Suprapubic skin (tissue), 4 donors: ENCODE data around the gene CASTOR1. TPM values are rescaled to one million over a fixed set of nuclear protein-coding genes. Genes with fewer than 3 reads are reported as not detected.
A peak's percentile ranks its signal among the peaks of the same experiment; 100 is the strongest.

Source experiments
- DNase-seq, 2 donors: peaks; one replicate each; pipeline ENCODE4 v3.0.0-alpha.2; 2019; ENCODE audit warnings: low spot score in 2 of 2
- H3K27ac ChIP-seq: fragments of 200-600 bp; sonication (generic); one replicate; pipeline ENCODE4 v1.5.1; 2019
- H3K27me3 ChIP-seq: fragments of 200-600 bp; sonication (generic); one replicate; pipeline ENCODE4 v1.5.1; 2019
- H3K36me3 ChIP-seq: fragments of 200-600 bp; sonication (generic); one replicate; pipeline ENCODE4 v1.5.1; 2019
- H3K4me1 ChIP-seq: fragments of 200-600 bp; sonication (generic); one replicate; pipeline ENCODE4 v1.5.1; 2019
- H3K4me3 ChIP-seq: fragments of 200-600 bp; sonication (generic); one replicate; pipeline ENCODE4 v1.5.1; 2019; ENCODE audit warnings: mild to moderate bottlenecking
- H3K9me3 ChIP-seq: fragments of 200-600 bp; sonication (generic); one replicate; pipeline ENCODE4 v1.5.1; 2019
- EP300 ChIP-seq: sonication (generic); formaldehyde crosslinking; IDR thresholded peaks from one replicate; pipeline ENCODE4 v1.6.1; 2017; ENCODE audit warnings: antibody characterized with exemption
- POLR2A ChIP-seq, 2 donors: fragments of 450-650 bp; IDR thresholded peaks; one replicate each; pipeline ENCODE4 v1.6.1; 2017; ENCODE audit warnings: antibody characterized with exemption in 2 of 2, mild to moderate bottlenecking in 2 of 2, moderate library complexity in 2 of 2
- POLR2AphosphoS5 ChIP-seq, 3 donors: sonication (generic); formaldehyde crosslinking; IDR thresholded peaks; one replicate each; pipeline ENCODE4 v1.6.1; 2017; ENCODE audit warnings: antibody characterized with exemption in 3 of 3
- whole genome bisulfite sequencing: methylation state at CpG from one replicate; pipeline ENCODE4 v1.1.5; 2018; 5-methylcytosine and 5-hydroxymethylcytosine counted together
- total RNA-seq, 4 donors: library from RNA; depleted of rRNA; stranded (reverse); fragments of >200 nt; gene quantifications; one replicate each; pipeline ENCODE4 v1.1.0, GENCODE V29; 2016
- TF ChIP-seq, protein P1 (sequence below), 2 donors: fragments of 200-600 bp in 1 of 2; fragments of 450-650 bp in 1 of 2; sonication (generic) in 1 of 2; IDR thresholded peaks; one replicate each; pipeline ENCODE4 v1.5.1; 2016 to 2019; ENCODE audit warnings: antibody characterized with exemption in 2 of 2, mild to moderate bottlenecking in 1 of 2, moderate library complexity in 1 of 2

The CASTOR1 gene
- total RNA-seq, 4 donors from 2014 or later = 16.3 to 22.8 (median 20.6) TPM

DNA sequence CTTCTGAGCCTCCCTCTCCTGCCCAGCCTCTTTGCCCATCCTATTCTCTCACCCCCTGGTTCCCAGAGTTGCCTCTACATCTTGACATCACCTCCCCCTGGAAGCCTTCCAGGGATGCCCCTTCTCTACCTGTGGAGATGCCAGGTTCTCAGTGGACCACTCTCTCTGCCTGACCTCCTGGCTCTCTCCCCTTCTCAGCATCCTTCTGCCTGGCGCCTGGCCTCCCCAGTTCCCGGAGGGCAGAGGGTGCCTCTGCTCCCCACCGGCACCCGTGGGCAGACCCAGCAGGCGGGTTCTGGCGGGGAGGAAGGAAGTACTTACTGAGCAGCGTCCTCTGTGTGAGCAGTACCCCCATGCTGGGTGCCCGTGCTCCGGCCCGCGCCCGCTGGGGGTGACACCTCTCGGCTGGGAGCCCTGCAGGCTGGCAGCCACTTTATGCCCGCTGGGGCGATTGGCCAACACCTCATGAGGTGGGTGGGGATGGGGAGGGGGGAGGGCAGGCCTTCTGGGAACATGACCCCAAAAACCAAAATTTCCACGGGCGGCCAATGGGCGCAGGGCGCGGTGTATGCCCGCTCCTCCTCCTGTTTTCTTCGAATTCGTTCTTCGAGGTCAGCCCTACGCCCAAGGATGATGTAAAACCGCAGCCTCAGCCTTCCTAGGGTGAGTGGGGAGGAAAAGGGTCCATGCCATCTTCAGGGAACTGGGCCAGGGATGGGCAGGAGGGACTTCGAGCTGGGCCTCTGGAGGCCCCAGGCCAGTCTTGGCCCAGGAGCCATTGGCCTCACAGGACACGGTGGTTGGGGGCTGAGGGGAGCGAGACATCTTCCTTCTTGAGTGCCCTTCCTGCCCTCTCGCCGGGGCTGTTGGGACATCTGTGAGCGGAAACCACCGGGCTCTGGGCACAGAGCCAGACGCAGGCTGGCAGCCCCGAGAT lies 22.6 kb downstream of the CASTOR1 start, which contains the start of gene OSM:
Gene OSM, minus strand, starts transcription at position 407 of the 937 bp plus-strand sequence. Its CDS starts 52 bp downstream, at position 355.
- TF ChIP-seq EP300 (no peak), POLR2AphosphoS5 (IDR thresholded peaks at IDR 0.05) (no peak), POLR2A (IDR thresholded peaks at IDR 0.05) (no peak)
- TF ChIP-seq, protein P1, sequence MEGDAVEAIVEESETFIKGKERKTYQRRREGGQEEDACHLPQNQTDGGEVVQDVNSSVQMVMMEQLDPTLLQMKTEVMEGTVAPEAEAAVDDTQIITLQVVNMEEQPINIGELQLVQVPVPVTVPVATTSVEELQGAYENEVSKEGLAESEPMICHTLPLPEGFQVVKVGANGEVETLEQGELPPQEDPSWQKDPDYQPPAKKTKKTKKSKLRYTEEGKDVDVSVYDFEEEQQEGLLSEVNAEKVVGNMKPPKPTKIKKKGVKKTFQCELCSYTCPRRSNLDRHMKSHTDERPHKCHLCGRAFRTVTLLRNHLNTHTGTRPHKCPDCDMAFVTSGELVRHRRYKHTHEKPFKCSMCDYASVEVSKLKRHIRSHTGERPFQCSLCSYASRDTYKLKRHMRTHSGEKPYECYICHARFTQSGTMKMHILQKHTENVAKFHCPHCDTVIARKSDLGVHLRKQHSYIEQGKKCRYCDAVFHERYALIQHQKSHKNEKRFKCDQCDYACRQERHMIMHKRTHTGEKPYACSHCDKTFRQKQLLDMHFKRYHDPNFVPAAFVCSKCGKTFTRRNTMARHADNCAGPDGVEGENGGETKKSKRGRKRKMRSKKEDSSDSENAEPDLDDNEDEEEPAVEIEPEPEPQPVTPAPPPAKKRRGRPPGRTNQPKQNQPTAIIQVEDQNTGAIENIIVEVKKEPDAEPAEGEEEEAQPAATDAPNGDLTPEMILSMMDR (IDR thresholded peaks at IDR 0.05) = no peak
- H3K27me3 ChIP-seq = no peaks in the 10 kb centered on the region
- no peaks in the 10 kb centered on the region for H3K36me3 ChIP-seq
- H3K4me1 ChIP-seq = peaks cover 16% of the 10 kb centered on the region
- 81% methylated on average over 22 of the region's 35 CpGs for WGBS
- no peaks in the 10 kb centered on the region for H3K9me3 ChIP-seq
- peak in 1 of 2 donors; percentile 90 for DNase-seq
- peak within 1 kb of the TSS; percentile 15 for H3K27ac ChIP-seq
- H3K4me3 ChIP-seq = peak within 1 kb of the TSS; percentile 36

DNA sequence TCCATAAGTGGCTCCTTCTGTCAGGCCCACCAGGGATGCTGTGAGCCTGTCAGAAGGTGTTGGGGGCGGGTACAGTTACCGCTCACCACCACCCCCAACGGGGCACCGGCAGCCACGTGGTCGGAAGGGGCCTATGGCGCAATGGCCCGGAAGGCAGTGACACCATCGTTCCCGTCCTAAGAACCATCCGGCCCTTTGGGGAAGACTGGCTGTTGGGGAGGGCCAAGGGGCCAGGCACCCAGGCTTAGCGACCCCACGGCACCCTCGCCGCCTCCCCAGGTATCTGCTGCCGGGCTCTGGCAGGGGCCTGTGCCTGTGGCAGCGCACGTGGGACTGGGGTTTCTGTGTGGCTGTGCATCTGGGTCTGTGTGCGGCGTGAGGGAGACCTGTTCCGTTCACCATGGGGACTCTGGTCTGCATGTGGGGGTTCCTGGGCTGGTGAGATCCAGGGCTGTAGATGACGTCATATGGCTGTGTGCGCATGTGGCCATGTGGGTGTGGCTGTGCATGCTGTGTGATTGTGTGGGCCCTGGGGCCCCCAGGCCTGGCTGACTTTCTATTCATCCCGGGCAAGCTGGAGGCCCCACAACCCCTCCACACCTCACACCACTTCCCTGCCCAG lies 23.4 kb downstream of the CASTOR1 start:
- peak overlapping the region; percentile 15 for H3K27ac ChIP-seq
- peak overlapping the region; percentile 36 for H3K4me3 ChIP-seq
- H3K9me3 ChIP-seq = no peaks in the 10 kb centered on the region
- no peak for DNase-seq
- peak in 1 of 2 donors; percentile 19 for TF ChIP-seq POLR2A (IDR thresholded peaks at IDR 0.05)
- TF ChIP-seq POLR2AphosphoS5 (IDR thresholded peaks at IDR 0.05) = no peak
- H3K27me3 ChIP-seq = no peaks in the 10 kb centered on the region
- WGBS = 61% methylated on average over 12 of the region's 24 CpGs
- H3K36me3 ChIP-seq = no peaks in the 10 kb centered on the region
- H3K4me1 ChIP-seq = peaks cover 20% of the 10 kb centered on the region

DNA sequence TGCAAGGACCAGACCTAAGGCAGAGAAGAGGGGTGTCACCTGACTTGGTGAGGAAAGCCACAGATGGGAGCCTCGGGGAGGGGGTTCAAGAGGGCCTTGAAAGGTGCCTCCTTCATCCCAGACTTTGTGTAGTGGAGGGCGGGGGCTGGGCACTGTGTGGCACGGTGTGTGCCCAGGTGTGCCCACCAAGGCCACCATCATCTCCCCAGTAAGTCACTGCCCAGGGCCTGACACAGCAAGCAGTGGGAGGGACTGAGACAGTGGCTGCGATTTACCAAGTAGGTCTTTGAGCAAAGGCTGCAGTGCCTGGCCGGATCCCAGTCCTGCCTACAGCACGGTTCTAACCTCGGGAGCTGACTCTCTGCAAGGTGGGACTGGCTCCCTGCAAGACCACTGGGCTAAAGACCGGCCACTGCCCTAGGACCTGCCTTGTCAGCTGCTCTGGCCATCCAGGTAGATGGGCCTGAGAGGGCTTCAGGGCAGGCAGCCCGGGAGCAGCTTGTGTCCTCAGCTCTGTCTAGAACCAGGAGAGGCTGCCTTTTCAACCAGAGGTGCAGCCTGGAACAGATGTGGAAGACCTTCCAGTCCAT lies 24.1 kb downstream of the CASTOR1 start:
- no peak for DNase-seq
- TF ChIP-seq, protein P1 (IDR thresholded peaks at IDR 0.05) = no peak
- TF ChIP-seq EP300 = no peak
- no peak for TF ChIP-seq POLR2AphosphoS5 (IDR thresholded peaks at IDR 0.05)
- TF ChIP-seq POLR2A (IDR thresholded peaks at IDR 0.05) = no peak
- Histone ChIP-seq H3K4me3 (no peak overlapping the region), H3K9me3 (no peaks in the 10 kb centered on the region), H3K4me1 (peaks cover 20% of the 10 kb centered on the region), H3K27me3 (no peaks in the 10 kb centered on the region), H3K36me3 (no peaks in the 10 kb centered on the region), H3K27ac (no peak overlapping the region)
- 88% methylated on average over 5 of the region's 9 CpGs for WGBS

DNA sequence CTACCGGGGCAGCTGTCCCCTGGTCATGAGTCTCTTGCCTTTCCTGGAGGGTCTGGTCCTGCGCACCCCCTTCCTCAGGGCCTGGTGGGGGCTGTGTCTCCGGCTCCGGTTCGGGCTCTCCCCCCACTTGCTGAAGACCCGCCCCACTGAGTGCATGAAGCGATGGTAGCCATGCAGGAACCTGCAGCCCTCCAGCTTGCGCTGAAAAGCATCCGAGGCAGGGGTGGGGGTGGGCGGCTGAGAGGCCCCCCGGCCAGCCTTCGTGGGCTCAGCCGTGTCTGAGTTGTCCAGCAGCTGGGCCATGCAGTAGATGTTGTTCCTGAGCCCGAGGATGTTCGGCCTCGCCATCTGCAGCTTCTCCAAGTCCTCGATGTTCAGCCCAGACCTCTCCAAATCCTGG lies 25.4 kb downstream of the CASTOR1 start:
- TF ChIP-seq EP300 (no peak), POLR2AphosphoS5 (IDR thresholded peaks at IDR 0.05) (no peak), POLR2A (IDR thresholded peaks at IDR 0.05) (no peak)
- TF ChIP-seq, protein P1 (IDR thresholded peaks at IDR 0.05) = no peak
- WGBS = 100% methylated on average over 1 of the region's 17 CpGs
- Histone ChIP-seq H3K27me3 (no peaks in the 10 kb centered on the region), H3K36me3 (no peaks in the 10 kb centered on the region), H3K9me3 (no peaks in the 10 kb centered on the region), H3K4me1 (peaks cover 20% of the 10 kb centered on the region), H3K27ac (no peak overlapping the region), H3K4me3 (no peak overlapping the region)
- no peak for DNase-seq

DNA sequence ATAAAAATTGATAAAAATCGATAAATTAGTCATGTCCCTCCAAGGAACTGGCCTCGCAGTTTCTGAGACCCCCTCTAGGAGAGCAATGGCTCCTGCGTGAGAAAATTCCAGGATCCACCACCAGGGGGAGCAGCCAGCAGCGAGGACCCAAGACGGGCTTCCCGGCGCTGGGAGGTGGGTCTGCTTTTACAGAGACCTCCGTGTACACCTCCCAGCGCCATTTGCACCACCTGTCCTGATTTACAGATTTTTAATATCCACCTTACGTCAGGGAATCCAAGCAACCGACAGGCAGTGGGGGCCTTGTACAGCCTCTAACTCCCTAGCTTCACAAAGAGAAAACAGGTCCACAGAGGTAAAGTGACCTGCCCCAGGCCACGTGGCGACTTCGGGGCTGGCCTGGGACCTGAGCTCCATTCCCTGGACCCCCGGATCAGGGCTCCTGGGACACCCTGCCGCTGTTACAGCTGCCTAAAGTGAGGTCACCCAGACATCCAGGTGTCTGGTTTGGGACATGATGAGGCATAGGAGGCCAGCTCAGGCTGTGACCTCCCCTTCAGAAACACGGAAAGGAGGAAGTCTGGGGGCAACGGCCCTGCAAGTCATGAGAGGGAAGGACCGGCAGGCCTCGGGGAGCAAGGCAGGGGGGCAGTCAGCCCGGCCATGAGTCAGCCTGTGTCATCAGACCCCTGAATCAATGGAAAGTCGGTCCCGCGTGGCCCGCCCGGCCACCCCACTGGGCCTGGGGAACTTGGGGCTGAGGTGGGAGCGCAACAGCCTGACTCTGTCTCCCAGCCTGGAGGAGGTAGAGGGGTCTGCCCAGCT lies 26.2 kb downstream of the CASTOR1 start:
- H3K4me3 ChIP-seq = peak overlapping the region; percentile 1
- DNase-seq = peak in 1 of 2 donors; percentile 87
- 1% methylated on average over 11 of the region's 27 CpGs for WGBS
- no peaks in the 10 kb centered on the region for H3K36me3 ChIP-seq
- H3K4me1 ChIP-seq = peaks cover 20% of the 10 kb centered on the region
- H3K9me3 ChIP-seq = no peaks in the 10 kb centered on the region
- no peaks in the 10 kb centered on the region for H3K27me3 ChIP-seq
- TF ChIP-seq, protein P1 (IDR thresholded peaks at IDR 0.05) = peak; percentile 94 to 99
- TF ChIP-seq POLR2AphosphoS5 (IDR thresholded peaks at IDR 0.05) (no peak), EP300 (no peak), POLR2A (IDR thresholded peaks at IDR 0.05) (no peak)
- H3K27ac ChIP-seq = no peak overlapping the region
